ENCODE data around the gene NTSR1. TPM values are rescaled to one million over a fixed set of nuclear protein-coding genes. Genes with fewer than 3 reads are reported as not detected.

The NTSR1 gene
- total RNA-seq, 1 experiment from 2014 or later: 0.16 TPM

DNA sequence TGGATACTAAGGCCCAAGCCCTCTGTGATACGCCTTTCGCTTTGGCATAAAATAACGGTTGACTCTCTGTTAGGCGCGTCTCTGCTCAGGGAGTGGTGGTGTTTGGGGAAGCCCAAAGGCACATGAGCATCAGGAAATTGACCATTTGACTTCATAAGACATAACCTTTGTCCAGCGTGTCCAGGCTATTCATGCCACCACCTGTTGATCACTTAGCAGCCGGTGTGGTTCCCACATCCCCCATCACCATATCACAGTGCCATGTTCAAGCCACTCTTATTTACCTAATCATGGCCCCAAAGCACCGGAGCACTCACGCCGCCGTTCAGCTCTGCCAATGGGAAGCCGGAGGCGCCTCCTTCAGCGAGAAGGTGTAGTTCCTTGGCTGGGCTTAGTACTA is 38.5 kb upstream of the NTSR1 start:
- no TSS peak for BruUV-seq (replicated peaks)
- Mint-ChIP-seq H3K36me3 (ENCODE audit: insufficient read depth, unreplicated experiment) (peaks cover 10% of the 10 kb centered on the region), H3K4me1 (ENCODE audit: low read depth, unreplicated experiment) (no peaks in the 10 kb centered on the region), H3K27me3 (ENCODE audit: insufficient read depth, unreplicated experiment) (peaks cover 8% of the 10 kb centered on the region), H3K9me3 (ENCODE audit: unreplicated experiment) (no peaks in the 10 kb centered on the region), H3K4me3 (ENCODE audit: unreplicated experiment) (no peak overlapping the region), H3K27ac (ENCODE audit: unreplicated experiment) (no peak overlapping the region)
- Histone ChIP-seq H3K9me3 (no peaks in the 10 kb centered on the region), H3K4me1 (no peaks in the 10 kb centered on the region), H3K36me3 (ENCODE audit: control insufficient read depth, insufficient read depth, low read length) (no peaks in the 10 kb centered on the region), H3K4me3 (ENCODE audit: low read depth, low read length) (no peak overlapping the region), H3K27me3 (replicated peaks; ENCODE audit: control insufficient read depth, insufficient read depth, low read length) (no peaks in the 10 kb centered on the region)
- intact Hi-C loops (cut with micrococcal nuclease; ENCODE audit: unreplicated experiment): no loop called here
- no peak for TF ChIP-seq CTCF (IDR thresholded peaks at IDR 0.05; ENCODE audit: insufficient read depth in 1 of 2, low read depth in 1 of 2, low read length in 1 of 2, severe bottlenecking in 1 of 2, unreplicated experiment in 1 of 2)
- ChIA-PET POLR2A (no interaction called here), CTCF (interaction anchor here (1.7 kb wide), 1 partner anchor 124 kb away, joined by 7 read pairs; no protein-coding TSS in a partner anchor)
- DNase-seq: no peak

DNA sequence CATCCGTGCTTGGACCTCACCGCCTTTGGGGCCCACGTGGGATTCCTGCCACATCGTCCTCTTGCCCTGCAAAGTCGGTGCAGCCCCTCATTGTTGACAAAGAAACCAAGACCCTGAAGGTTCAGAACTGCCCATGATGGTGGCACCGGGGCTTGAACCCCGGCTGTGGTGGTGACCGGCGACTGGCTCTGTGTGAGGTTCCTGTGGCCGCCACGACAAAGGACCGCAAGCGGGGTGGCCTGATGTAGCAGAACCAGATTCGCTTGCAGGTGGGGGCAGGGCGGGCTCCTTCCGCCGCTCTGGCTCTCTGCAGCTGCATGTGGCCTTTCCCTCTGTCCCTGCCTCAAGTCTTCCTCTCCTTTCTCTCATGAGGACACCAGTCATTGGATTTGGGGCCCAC is 37.6 kb upstream of the NTSR1 start:
- no peak overlapping the region for H3K4me3 Mint-ChIP-seq (ENCODE audit: unreplicated experiment)
- POLR2A ChIA-PET: no interaction called here
- no peak for DNase-seq
- no peaks in the 10 kb centered on the region for H3K9me3 ChIP-seq
- intact Hi-C loops (cut with micrococcal nuclease; ENCODE audit: unreplicated experiment): no loop called here
- no peak overlapping the region for H3K4me3 ChIP-seq (ENCODE audit: low read depth, low read length)
- H3K36me3 Mint-ChIP-seq (ENCODE audit: insufficient read depth, unreplicated experiment): peaks cover 10% of the 10 kb centered on the region
- H3K4me1 Mint-ChIP-seq (ENCODE audit: low read depth, unreplicated experiment): no peaks in the 10 kb centered on the region
- H3K36me3 ChIP-seq (ENCODE audit: control insufficient read depth, insufficient read depth, low read length): no peaks in the 10 kb centered on the region
- peak overlapping the region; percentile 16 for H3K27ac Mint-ChIP-seq (ENCODE audit: unreplicated experiment)
- no peak for TF ChIP-seq CTCF (IDR thresholded peaks at IDR 0.05; ENCODE audit: insufficient read depth in 1 of 2, low read depth in 1 of 2, low read length in 1 of 2, severe bottlenecking in 1 of 2, unreplicated experiment in 1 of 2)
- peaks cover 8% of the 10 kb centered on the region for H3K27me3 Mint-ChIP-seq (ENCODE audit: insufficient read depth, unreplicated experiment)
- no peaks in the 10 kb centered on the region for H3K4me1 ChIP-seq
- no peaks in the 10 kb centered on the region for H3K9me3 Mint-ChIP-seq (ENCODE audit: unreplicated experiment)
- CTCF ChIA-PET: interaction anchor here (1.3 kb wide), 1 partner anchor 121 kb away, joined by 4 read pairs; no protein-coding TSS in a partner anchor
- no peaks in the 10 kb centered on the region; the same call in 1 of the 2 replicates for H3K27me3 ChIP-seq (replicated peaks; ENCODE audit: control insufficient read depth, insufficient read depth, low read length)
- BruUV-seq (replicated peaks): no TSS peak

GRCh38 chr20:62671765-62672164 is 36.9 kb upstream of the NTSR1 start:
- no peaks in the 10 kb centered on the region for H3K4me1 Mint-ChIP-seq (ENCODE audit: low read depth, unreplicated experiment)
- no peaks in the 10 kb centered on the region for H3K36me3 ChIP-seq (ENCODE audit: control insufficient read depth, insufficient read depth, low read length)
- peaks cover 10% of the 10 kb centered on the region for H3K36me3 Mint-ChIP-seq (ENCODE audit: insufficient read depth, unreplicated experiment)
- no peak for TF ChIP-seq CTCF (IDR thresholded peaks at IDR 0.05; ENCODE audit: insufficient read depth in 1 of 2, low read depth in 1 of 2, low read length in 1 of 2, severe bottlenecking in 1 of 2, unreplicated experiment in 1 of 2)
- H3K27me3 ChIP-seq (replicated peaks; ENCODE audit: control insufficient read depth, insufficient read depth, low read length): no peaks in the 10 kb centered on the region; the same call in 1 of the 2 replicates
- peaks cover 9% of the 10 kb centered on the region for H3K27me3 Mint-ChIP-seq (ENCODE audit: insufficient read depth, unreplicated experiment)
- no peaks in the 10 kb centered on the region for H3K9me3 Mint-ChIP-seq (ENCODE audit: unreplicated experiment)
- H3K9me3 ChIP-seq: no peaks in the 10 kb centered on the region
- BruUV-seq (replicated peaks): no TSS peak
- no peak overlapping the region for H3K4me3 Mint-ChIP-seq (ENCODE audit: unreplicated experiment)
- ChIA-PET CTCF (interaction anchor here (0.6 to 1.3 kb wide), 2 partner anchors 120 to 494 kb away, joined by 3 to 4 read pairs; no protein-coding TSS in a partner anchor), POLR2A (no interaction called here)
- peak overlapping the region; percentile 16 for H3K27ac Mint-ChIP-seq (ENCODE audit: unreplicated experiment)
- no peak for DNase-seq
- intact Hi-C loops (cut with micrococcal nuclease; ENCODE audit: unreplicated experiment): no loop called here
- H3K4me1 ChIP-seq: no peaks in the 10 kb centered on the region
- no peak overlapping the region for H3K4me3 ChIP-seq (ENCODE audit: low read depth, low read length)
